AG09319 (cell line): Measurements from ENCODE around the gene CNOT1.

Source experiments
- DNase-seq: peaks from one replicate; pipeline ENCODE4 v3.0.0-alpha.2; 2010; ENCODE audit warnings: low read depth; ENCODE audit errors: extremely low read depth
- CTCF ChIP-seq: IDR thresholded peaks from 2 replicates; pipeline ENCODE4 v1.5.1; 2011; ENCODE audit warnings: low read depth, mild to moderate bottlenecking, inconsistent platforms, low read length, moderate library complexity

The CNOT1 gene

GRCh38 chr16:58503863-58504688 lies 125.5 kb downstream of the CNOT1 start:
- no peak for DNase-seq
- no peak for TF ChIP-seq CTCF

- no peak for TF ChIP-seq CTCF
- no peak for DNase-seq
These were observed 126.3 kb downstream of the CNOT1 start for GRCh38 chr16:58503166-58503862.

GRCh38 chr16:58502217-58502921 lies 127.3 kb downstream of the CNOT1 start:
- DNase-seq = no peak
- TF ChIP-seq CTCF = no peak

- no peak for TF ChIP-seq CTCF
These were observed 128.1 kb downstream of the CNOT1 start for GRCh38 chr16:58501242-58502131.

GRCh38 chr16:58500430-58501241 lies 129.0 kb downstream of the CNOT1 start:
- no peak for DNase-seq
- no peak for TF ChIP-seq CTCF

More at GRCh38 chr16:58501242-58502131, 128.1 kb downstream of the CNOT1 start:
- DNase-seq = no peak
